ENCODE data around the gene ALK.
A peak's percentile ranks its signal among the peaks of the same experiment; 100 is the strongest.

ALK gene

DNA sequence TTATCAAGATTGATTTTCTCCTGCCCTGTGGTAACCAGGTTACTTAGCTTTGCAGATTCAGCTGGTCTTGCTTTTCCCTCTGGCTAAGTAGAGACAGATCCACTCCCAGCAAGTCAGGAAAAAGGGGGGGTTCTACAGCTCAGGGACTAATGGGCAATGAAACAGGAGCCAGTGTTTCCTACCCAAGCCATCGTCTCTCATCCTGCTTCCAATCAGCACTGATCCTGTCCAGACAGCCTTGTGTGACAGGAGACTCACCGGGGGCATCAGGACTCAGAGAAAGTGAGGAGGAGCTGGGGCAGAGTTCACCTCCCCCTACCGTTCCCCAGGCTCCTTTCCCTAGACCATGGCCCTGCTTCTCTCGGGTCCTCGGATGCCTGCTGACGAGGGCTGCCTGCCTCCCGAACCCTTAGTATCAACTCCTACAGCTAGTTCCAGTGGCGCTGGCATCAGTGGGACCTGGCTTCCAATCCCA is 307.6 kb downstream of the ALK start:
- Histone ChIP-seq H3K27ac (ENCODE audit: low read depth, low read length) (no peak overlapping the region), H3K4me3 (ENCODE audit: low read depth, low read length) (no peak overlapping the region), H3K27me3 (ENCODE audit: control insufficient read depth, insufficient read depth, low read length) (no peaks in the 10 kb centered on the region), H3K9me3 (ENCODE audit: control insufficient read depth, insufficient read depth, low read depth, low read length) (no peaks in the 10 kb centered on the region), H3K9ac (ENCODE audit: low read length) (no peak overlapping the region), H3K4me1 (ENCODE audit: control insufficient read depth, insufficient read depth, low read length) (peaks cover 13% of the 10 kb centered on the region), H3K36me3 (ENCODE audit: control insufficient read depth, insufficient read depth, low read length) (no peaks in the 10 kb centered on the region)

- Histone ChIP-seq H3K36me3 (ENCODE audit: control insufficient read depth, insufficient read depth, low read length) (no peaks in the 10 kb centered on the region), H3K27me3 (ENCODE audit: control insufficient read depth, insufficient read depth, low read length) (no peaks in the 10 kb centered on the region), H3K4me3 (ENCODE audit: low read depth, low read length) (no peak overlapping the region), H3K27ac (ENCODE audit: low read depth, low read length) (no peak overlapping the region), H3K9me3 (ENCODE audit: control insufficient read depth, insufficient read depth, low read depth, low read length) (no peaks in the 10 kb centered on the region), H3K4me1 (ENCODE audit: control insufficient read depth, insufficient read depth, low read length) (peaks cover 13% of the 10 kb centered on the region), H3K9ac (ENCODE audit: low read length) (no peak overlapping the region)
These were observed 308.3 kb downstream of the ALK start for GRCh38 chr2:29613067-29613466.

- Histone ChIP-seq H3K9ac (ENCODE audit: low read length) (no peak overlapping the region), H3K4me1 (ENCODE audit: control insufficient read depth, insufficient read depth, low read length) (peaks cover 13% of the 10 kb centered on the region), H3K36me3 (ENCODE audit: control insufficient read depth, insufficient read depth, low read length) (no peaks in the 10 kb centered on the region), H3K27me3 (ENCODE audit: control insufficient read depth, insufficient read depth, low read length) (no peaks in the 10 kb centered on the region), H3K4me3 (ENCODE audit: low read depth, low read length) (no peak overlapping the region), H3K27ac (ENCODE audit: low read depth, low read length) (no peak overlapping the region), H3K9me3 (ENCODE audit: control insufficient read depth, insufficient read depth, low read depth, low read length) (no peaks in the 10 kb centered on the region)
These were observed 308.8 kb downstream of the ALK start for GRCh38 chr2:29612568-29612967.

GRCh38 chr2:29611850-29612249 is 309.5 kb downstream of the ALK start:
- Histone ChIP-seq H3K4me3 (ENCODE audit: low read depth, low read length) (no peak overlapping the region), H3K9ac (ENCODE audit: low read length) (no peak overlapping the region), H3K36me3 (ENCODE audit: control insufficient read depth, insufficient read depth, low read length) (no peaks in the 10 kb centered on the region), H3K4me1 (ENCODE audit: control insufficient read depth, insufficient read depth, low read length) (peaks cover 12% of the 10 kb centered on the region), H3K27ac (ENCODE audit: low read depth, low read length) (no peak overlapping the region), H3K9me3 (ENCODE audit: control insufficient read depth, insufficient read depth, low read depth, low read length) (no peaks in the 10 kb centered on the region), H3K27me3 (ENCODE audit: control insufficient read depth, insufficient read depth, low read length) (no peaks in the 10 kb centered on the region)

DNA sequence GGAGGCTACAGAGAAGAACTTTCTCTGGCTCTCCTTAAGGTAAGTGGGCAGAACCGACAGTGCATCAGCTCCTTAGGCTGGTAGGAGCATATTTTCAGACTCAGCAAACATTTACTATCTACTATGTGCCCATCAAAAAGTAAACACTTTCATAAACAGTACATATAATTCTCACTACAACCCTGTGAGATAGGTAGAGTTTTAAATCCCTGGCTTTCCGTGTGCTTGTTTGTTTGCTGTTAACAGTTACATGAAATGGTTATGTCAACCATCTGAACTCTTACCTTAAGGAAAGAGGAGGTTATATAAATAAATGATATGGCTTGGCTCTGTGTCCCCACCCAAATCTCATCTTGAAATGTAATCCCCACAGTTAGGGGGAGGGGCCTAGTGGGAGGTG is 310.1 kb downstream of the ALK start:
- no peaks in the 10 kb centered on the region for H3K9me3 ChIP-seq (ENCODE audit: control insufficient read depth, insufficient read depth, low read depth, low read length)
- H3K27ac ChIP-seq (ENCODE audit: low read depth, low read length): no peak overlapping the region
- no peak overlapping the region for H3K9ac ChIP-seq (ENCODE audit: low read length)
- no peaks in the 10 kb centered on the region for H3K27me3 ChIP-seq (ENCODE audit: control insufficient read depth, insufficient read depth, low read length)
- no peak overlapping the region for H3K4me3 ChIP-seq (ENCODE audit: low read depth, low read length)
- no peaks in the 10 kb centered on the region for H3K36me3 ChIP-seq (ENCODE audit: control insufficient read depth, insufficient read depth, low read length)
- peaks cover 8% of the 10 kb centered on the region; the same call in 1 of the 2 replicates for H3K4me1 ChIP-seq (ENCODE audit: control insufficient read depth, insufficient read depth, low read length)

- Histone ChIP-seq H3K36me3 (ENCODE audit: control insufficient read depth, insufficient read depth, low read length) (no peaks in the 10 kb centered on the region), H3K27me3 (ENCODE audit: control insufficient read depth, insufficient read depth, low read length) (no peaks in the 10 kb centered on the region), H3K4me3 (ENCODE audit: low read depth, low read length) (no peak overlapping the region)
These were observed 310.8 kb downstream of the ALK start for GRCh38 chr2:29610569-29610968.

DNA sequence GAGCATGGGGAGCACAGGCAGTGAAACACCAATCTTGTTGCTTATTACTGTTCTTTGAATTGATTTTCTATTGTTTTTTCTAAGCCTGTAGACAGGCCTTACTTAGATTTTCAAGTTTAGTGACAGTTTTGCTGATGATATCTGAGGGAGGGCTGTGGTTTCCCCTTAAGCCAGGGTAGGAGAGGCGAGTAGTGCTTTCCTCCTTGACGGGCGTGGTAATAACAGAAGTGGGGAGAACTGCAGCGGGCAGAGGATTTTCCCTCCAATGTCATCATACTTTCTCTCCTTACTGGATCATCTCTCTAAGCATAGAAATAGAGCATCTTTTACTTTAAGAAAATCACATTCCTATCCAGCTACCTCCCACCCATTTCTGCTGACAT is 314.4 kb downstream of the ALK start:
- Histone ChIP-seq H3K9ac (ENCODE audit: low read length) (no peak overlapping the region), H3K4me3 (ENCODE audit: low read depth, low read length) (no peak overlapping the region), H3K27me3 (ENCODE audit: control insufficient read depth, insufficient read depth, low read length) (no peaks in the 10 kb centered on the region), H3K27ac (ENCODE audit: low read depth, low read length) (no peak overlapping the region), H3K36me3 (ENCODE audit: control insufficient read depth, insufficient read depth, low read length) (no peaks in the 10 kb centered on the region), H3K9me3 (ENCODE audit: control insufficient read depth, insufficient read depth, low read depth, low read length) (no peaks in the 10 kb centered on the region), H3K4me1 (ENCODE audit: control insufficient read depth, insufficient read depth, low read length) (peaks cover 31% of the 10 kb centered on the region)

More at GRCh38 chr2:29610569-29610968, 310.8 kb downstream of the ALK start:
- no peaks in the 10 kb centered on the region for H3K9me3 ChIP-seq (ENCODE audit: control insufficient read depth, insufficient read depth, low read depth, low read length)
- H3K4me1 ChIP-seq (ENCODE audit: control insufficient read depth, insufficient read depth, low read length): peaks cover 8% of the 10 kb centered on the region; the same call in 1 of the 2 replicates
- H3K9ac ChIP-seq (ENCODE audit: low read length): no peak overlapping the region
- no peak overlapping the region for H3K27ac ChIP-seq (ENCODE audit: low read depth, low read length)

- H3K9me3 ChIP-seq (ENCODE audit: control insufficient read depth, insufficient read depth, low read depth, low read length): no peaks in the 10 kb centered on the region
- no peaks in the 10 kb centered on the region for H3K36me3 ChIP-seq (ENCODE audit: control insufficient read depth, insufficient read depth, low read length)
- H3K27ac ChIP-seq (ENCODE audit: low read depth, low read length): no peak overlapping the region
- peaks cover 28% of the 10 kb centered on the region for H3K4me1 ChIP-seq (ENCODE audit: control insufficient read depth, insufficient read depth, low read length)
- H3K27me3 ChIP-seq (ENCODE audit: control insufficient read depth, insufficient read depth, low read length): no peaks in the 10 kb centered on the region
- H3K4me3 ChIP-seq (ENCODE audit: low read depth, low read length): no peak overlapping the region
- H3K9ac ChIP-seq (ENCODE audit: low read length): no peak overlapping the region
These were observed 315.0 kb downstream of the ALK start for GRCh38 chr2:29606104-29607037.

DNA sequence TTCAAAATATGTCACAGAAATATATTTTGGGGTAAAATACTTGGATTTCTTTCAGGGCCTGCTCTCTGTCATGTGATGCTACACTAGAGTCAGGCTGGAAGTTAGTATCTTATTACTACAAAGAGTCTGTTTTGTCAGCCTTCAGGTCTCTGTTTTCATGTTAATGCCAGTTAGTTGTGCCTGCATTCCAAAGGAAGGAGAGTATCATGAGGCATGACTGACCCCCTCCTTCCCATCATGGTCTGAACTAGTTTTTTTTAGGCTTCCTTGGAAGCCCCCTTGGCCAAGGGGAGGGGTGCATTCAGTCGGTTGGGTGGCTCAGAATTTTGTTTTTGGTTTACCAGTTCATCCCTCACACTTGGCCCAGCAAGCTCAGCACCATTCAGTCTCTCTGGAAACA is 318.0 kb downstream of the ALK start:
- peak overlapping the region; percentile 26; the same call in 1 of the 2 replicates for H3K27ac ChIP-seq (ENCODE audit: low read depth, low read length)

GRCh38 chr2:29601872-29602271 is 319.5 kb downstream of the ALK start:
- Histone ChIP-seq H3K27me3 (ENCODE audit: control insufficient read depth, insufficient read depth, low read length) (no peaks in the 10 kb centered on the region; the same call in 1 of the 2 replicates), H3K4me3 (ENCODE audit: low read depth, low read length) (no peak overlapping the region), H3K27ac (ENCODE audit: low read depth, low read length) (no peak overlapping the region), H3K9me3 (ENCODE audit: control insufficient read depth, insufficient read depth, low read depth, low read length) (peaks cover 9% of the 10 kb centered on the region; the same call in 1 of the 2 replicates), H3K36me3 (ENCODE audit: control insufficient read depth, insufficient read depth, low read length) (no peaks in the 10 kb centered on the region), H3K4me1 (ENCODE audit: control insufficient read depth, insufficient read depth, low read length) (peaks cover 28% of the 10 kb centered on the region), H3K9ac (ENCODE audit: low read length) (no peak overlapping the region)

More for the DNA sequence above, 318.0 kb downstream of the ALK start:
- Histone ChIP-seq H3K27me3 (ENCODE audit: control insufficient read depth, insufficient read depth, low read length) (no peaks in the 10 kb centered on the region), H3K36me3 (ENCODE audit: control insufficient read depth, insufficient read depth, low read length) (no peaks in the 10 kb centered on the region), H3K4me3 (ENCODE audit: low read depth, low read length) (no peak overlapping the region), H3K4me1 (ENCODE audit: control insufficient read depth, insufficient read depth, low read length) (peaks cover 28% of the 10 kb centered on the region), H3K9ac (ENCODE audit: low read length) (no peak overlapping the region), H3K9me3 (ENCODE audit: control insufficient read depth, insufficient read depth, low read depth, low read length) (peaks cover 9% of the 10 kb centered on the region; the same call in 1 of the 2 replicates)

DNA sequence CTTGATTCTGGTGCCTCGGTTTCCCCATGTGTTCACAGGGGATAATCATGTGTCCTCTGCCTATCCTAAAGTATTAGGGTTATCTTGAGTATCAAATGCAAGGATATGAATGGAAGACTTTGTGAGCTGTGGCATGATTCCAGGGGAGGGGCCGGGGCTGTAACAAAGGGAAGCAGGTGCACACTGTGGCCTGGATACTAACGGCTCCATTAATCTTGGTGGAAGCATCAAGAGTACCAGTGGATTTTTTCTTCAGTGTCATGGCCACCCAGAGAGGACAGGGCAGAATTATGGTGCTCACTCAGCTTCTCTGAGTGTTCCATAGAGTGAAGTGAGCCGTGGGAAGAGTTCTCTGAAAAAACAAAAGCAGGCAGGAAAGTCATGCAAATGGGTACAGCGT is 320.1 kb downstream of the ALK start:
- Histone ChIP-seq H3K4me1 (ENCODE audit: control insufficient read depth, insufficient read depth, low read length) (peaks cover 28% of the 10 kb centered on the region), H3K4me3 (ENCODE audit: low read depth, low read length) (no peak overlapping the region), H3K27ac (ENCODE audit: low read depth, low read length) (no peak overlapping the region)

More for the DNA sequence above, 320.1 kb downstream of the ALK start:
- Histone ChIP-seq H3K36me3 (ENCODE audit: control insufficient read depth, insufficient read depth, low read length) (no peaks in the 10 kb centered on the region), H3K27me3 (ENCODE audit: control insufficient read depth, insufficient read depth, low read length) (no peaks in the 10 kb centered on the region; the same call in 1 of the 2 replicates), H3K9me3 (ENCODE audit: control insufficient read depth, insufficient read depth, low read depth, low read length) (peaks cover 9% of the 10 kb centered on the region; the same call in 1 of the 2 replicates), H3K9ac (ENCODE audit: low read length) (no peak overlapping the region)

Data from HUES6 (cell line).